Activated CD4-positive, CD25-positive, alpha-beta regulatory T cell (primary cell): Measurements from ENCODE around the gene TNS3.

Experiments
- DNase-seq, 4 experiments: peaks; one replicate each; lab custom pipeline; 2025; lab: John Stamatoyannopoulos, UW

TNS3 gene

DNA sequence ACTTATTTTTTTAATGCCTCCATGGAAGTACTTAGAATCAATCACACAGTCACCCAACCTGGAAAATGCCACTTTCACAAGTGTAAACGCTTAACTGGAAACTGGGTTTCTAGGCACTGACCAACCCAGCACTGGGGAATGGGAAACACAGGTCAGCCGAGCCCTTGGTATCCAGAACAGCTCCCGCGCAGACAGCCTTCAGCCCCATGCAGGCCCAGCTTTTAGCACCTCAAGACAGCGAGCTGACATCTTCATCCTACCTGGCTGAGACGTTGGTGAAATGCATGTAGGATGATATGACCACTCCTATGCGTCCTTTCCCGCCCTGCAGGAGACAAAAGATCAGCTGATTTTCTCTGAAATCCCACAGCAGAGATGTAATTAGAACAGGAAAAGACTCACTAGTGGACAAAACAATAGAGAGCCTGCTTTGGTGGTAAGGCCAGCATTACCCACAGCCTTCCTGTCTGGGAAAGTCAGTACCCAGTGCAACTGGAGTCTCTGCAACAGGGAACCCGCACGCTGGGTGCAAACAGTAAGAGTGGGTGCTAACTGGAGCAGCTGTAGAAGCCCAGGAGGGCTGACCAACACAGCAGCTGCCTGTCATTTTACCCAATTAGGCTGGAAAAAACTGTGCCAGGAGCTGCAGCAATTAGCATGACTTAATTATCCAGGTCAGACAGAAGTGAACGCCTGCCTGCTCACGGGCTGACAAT is 153.7 kb downstream of the TNS3 start:
- no peak for DNase-seq

DNA sequence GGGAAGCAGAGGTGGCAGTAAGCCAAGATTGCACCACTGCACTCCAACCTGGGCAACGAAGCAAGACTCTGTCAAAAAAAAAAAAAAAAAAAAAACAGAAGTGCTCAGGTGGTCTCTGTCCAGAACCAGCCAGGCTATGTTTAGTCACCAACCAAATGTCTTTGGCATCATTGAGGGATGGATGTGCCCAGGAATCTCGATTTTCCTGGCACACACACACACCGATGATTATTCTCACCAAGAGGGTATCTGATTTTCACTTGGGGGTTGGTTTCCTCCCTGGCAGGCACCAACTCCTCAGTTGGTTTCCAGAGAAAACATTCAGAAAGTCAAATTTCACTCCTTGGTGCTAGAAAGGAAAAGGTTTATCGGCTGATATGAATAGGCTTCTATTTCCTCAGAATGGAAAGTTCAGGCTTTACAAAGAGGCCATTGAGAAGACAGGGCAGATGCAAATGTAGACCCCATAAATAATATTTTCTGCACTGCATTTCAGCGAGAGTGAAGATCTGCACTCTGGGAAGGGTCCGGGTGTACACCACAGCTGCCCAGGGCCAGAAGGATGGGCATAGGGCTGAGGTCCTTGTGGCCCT is 154.8 kb downstream of the TNS3 start:
- no peak for DNase-seq

- DNase-seq: no peak
Measured at GRCh38 chr7:47424523-47424922, 157.4 kb downstream of the TNS3 start.

DNA sequence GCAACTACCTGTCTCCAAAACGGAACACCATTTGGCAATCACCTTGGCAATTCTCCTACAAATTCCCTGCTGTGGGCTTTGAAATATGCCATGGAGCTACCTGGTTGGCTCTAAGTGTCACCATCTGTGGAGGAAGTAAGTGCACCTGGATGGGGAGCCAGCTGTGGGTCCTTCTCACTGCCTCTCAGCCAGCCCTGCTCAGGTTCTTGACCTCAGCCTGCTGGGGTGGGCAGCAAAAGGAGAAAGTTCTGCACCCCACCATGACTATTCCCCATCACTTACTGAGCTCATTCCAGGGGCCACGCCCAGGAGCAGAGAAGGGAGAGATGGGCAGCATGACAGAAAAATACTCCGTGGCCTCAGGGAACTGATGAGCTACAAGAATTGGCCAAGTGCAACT is 158.7 kb downstream of the TNS3 start:
- no peak for DNase-seq

GRCh38 chr7:47422611-47423010 is 159.3 kb downstream of the TNS3 start:
- DNase-seq: no peak

DNA sequence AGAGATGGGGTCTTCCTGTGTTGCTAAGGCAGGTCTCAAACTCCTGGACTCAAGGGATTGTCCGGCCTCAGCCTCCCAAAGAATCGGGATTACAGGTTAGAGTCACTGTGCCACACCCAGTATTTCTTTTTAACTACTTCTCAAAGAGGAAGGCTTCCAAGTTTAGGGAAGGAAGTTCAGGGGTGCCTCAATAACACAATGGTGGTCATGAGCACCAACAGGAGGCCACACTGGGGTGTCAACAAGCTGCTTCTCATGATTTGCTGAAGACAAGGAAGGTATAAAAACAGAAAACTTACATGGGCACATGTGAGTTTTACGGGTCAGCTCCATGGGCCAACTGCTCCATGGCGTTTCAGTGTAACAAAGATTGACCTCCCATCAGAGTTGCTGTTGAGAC is 160.5 kb downstream of the TNS3 start:
- DNase-seq: no peak

GRCh38 chr7:47420122-47420780 is 161.7 kb downstream of the TNS3 start:
- DNase-seq: no peak

DNA sequence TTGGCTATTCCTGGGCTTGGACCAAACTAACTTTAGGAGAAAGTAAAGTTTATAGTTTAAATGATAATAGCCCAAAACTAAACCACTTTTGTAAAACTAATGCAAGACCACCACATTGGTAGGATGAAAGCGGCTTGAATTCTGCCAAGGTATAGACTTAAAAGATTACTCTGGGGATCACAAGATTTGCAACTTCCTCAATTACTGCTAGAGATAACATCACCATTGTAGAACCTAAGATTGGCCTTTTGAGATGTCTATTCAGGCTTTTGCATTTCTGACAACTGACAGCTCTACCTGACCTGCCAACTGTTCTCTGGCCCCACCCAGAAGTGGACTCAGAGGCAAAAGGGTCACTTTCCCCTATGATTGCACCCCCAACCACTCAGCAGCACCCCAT is 162.4 kb downstream of the TNS3 start:
- no peak for DNase-seq

GRCh38 chr7:47418601-47419309 is 163.2 kb downstream of the TNS3 start:
- DNase-seq: no peak

- DNase-seq: no peak
Measured at GRCh38 chr7:47416492-47417480, 165.1 kb downstream of the TNS3 start.

DNA sequence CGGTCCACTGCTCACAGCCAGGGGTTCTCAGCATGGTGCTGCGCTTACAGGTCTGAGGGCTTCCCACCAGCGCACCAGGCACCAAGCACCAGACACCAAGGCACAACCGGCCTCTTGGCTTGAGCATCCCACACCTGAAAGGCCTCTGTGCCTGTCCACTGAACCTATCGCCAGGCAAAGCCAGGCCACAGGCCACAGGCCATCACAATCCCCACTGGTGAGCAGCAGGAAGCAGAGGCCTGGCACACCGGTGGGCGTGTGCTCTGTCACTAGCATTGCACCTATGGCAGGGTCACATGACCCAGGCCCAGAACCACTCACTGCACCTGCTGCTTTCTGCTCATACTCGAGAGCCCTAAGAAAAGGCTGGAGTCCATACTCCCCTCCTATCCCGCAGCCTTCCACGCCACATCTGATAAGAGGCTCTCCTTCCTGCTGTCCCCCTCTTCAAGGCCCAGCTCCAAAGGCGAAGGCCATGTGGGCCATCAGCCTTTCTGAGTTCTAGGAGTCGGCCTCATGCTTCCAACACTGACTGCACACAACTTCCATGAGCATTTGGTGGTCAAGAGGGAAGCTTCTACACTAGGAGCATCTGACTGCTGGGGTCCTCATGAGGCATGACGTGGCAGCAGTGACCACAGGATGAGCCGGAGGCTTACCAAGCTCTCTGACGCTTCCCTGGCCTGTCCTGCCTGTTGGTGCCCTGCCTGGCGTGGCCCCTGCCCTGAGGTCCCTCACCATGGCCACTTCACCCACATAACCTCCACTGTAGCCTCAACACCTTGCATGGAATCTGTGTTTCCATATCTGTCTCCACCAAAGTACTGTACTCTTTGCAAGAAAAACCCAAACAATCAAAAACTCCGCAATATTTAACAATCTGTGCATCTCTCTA is 166.3 kb downstream of the TNS3 start:
- DNase-seq: no peak

DNA sequence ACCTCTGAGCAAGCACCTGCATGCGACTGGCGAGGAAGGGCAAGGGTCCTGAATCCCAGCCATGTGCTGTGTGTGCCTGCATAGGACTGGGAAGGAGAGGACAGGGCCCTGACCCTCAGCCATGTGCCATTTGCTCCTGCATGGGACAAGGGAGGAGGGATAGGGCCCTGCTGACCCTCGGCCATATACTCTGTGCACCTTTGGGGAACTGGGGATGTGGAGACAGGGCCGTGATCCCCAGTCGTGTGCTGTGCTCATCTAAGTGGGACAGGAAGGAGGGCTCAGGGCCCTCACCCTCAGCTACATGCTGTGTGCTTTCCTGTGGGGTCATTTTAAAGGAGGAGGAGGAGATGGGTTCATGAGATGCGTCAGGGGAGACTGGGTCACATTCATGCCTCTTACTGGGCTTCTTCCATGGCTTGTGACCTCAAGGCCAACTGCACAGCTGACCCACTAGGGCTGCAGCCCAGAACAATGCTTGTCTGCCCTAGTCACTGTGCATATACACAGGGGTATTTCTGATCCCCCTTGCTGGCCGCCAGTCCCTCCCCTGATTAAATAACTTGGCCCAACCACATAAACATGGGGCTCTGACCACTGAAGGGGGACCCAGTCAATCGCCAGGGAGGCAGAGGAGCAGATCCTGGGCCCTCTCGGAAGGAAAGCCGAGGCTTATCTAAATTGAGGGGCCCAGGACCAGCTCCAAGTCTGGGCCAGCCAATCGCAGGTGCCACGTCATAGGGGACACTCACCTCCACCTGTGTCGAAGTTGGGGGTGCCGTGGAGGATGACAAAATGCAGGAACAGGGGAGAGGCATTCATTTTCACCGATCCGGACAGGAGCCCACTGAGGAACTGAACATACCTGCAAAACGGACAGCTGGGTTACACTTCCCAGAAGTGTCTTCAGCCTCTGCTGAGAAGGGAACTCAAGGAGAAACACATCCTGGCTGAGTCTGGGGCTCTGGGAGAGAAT is 167.3 kb downstream of the TNS3 start:
- DNase-seq: no peak

DNA sequence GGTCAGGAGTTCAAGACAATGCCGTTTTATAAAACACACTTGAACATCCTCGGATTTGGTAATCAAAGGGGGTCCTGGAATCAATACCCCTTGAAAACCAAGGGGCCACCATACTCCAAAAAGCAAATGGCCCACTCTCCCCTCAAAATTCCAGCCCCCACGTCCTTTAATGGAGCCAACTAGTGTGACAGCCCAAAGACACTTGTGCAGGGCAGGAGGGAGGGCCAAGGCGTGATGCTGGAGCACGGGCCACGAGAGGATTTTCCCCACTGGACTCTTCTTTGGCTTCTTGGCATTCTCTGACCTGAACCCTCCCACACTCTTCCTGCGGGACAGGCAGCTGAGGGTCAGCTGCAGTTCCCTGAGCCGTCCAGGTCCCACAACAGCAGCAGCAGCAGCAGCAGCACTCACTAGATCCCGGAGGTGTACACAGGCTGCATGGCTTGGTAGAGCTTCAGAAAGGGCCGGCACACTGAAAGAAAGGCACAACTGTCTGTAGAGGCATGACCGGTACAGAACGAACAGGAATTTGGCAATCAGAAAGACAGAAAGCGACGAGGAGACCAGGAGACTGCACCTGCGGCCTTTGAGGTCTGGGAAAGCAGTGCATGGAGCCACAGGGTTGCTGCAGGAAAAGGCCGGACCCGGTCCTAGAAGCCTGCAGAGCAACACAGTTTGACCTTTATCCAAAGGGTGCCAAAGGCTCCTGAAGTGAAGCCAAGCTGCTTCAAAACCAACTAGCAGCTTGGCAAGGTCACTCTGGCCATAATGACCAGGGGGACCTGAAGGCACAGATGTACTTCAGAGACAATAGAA is 168.2 kb downstream of the TNS3 start:
- DNase-seq: no peak

DNA sequence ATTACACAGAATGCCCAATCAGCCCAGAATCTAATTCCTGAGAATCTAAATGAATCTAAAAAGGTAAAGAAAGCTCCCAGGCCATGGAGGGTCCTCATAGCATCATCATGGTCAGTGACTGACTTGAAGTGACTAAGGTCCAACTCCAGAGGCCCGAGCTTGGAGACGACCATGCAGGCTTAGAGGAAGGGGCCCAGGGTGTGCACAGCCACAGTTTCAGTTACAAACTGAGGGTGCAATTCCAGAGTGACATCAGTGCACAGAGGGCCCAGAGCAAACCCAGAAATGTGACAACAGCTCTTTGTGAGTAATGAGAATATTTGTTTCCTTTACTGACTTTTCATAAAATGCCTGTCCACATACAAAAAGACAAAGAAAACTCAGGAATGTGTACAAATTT is 170.0 kb downstream of the TNS3 start:
- no peak for DNase-seq

DNA sequence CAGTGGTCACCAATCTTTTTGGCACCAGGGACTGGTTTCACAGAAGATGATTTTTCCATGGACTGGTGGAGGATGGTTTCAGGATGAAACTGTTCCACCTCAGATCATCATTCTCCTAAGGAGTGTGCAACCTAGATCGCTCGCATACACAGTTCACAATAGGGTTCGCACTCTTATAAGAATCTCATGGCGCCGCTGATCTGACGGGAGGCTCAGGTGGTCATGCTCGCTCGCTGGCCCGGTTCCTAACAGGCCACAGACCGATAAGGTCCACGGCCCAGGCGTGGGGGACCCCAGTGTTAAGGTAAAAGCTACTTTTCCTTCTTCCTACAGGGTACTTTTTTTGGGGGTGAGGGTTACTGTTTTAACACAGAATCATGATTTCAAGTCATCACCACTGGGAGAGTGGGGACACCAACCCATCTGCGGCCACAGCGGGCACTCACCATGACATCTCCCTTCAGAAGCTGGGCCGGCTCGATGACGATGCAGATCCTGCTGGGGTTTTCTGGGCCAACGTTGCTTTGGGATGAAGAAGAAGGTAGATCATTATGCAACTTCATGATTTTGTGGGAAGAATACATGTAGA is 170.5 kb downstream of the TNS3 start:
- DNase-seq: no peak

DNA sequence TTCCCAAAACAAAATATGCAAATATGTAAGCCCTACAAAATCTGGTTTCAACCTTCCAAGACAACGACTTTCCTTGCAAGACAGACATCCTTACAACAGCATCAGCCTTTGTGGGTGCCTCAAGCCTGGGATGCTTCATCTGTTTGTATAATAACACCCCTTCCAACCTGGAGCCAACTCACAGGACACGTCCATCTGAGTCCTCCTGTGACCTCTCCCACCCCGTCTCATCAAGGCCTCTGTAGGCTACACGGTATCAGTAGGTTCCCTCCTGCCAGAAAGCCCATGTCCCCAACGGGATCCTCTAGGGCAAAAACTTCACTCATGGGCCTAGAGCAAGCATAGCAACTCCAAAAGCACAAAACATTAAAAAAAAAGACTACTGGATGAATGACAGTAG is 173.2 kb downstream of the TNS3 start:
- DNase-seq: no peak

DNA sequence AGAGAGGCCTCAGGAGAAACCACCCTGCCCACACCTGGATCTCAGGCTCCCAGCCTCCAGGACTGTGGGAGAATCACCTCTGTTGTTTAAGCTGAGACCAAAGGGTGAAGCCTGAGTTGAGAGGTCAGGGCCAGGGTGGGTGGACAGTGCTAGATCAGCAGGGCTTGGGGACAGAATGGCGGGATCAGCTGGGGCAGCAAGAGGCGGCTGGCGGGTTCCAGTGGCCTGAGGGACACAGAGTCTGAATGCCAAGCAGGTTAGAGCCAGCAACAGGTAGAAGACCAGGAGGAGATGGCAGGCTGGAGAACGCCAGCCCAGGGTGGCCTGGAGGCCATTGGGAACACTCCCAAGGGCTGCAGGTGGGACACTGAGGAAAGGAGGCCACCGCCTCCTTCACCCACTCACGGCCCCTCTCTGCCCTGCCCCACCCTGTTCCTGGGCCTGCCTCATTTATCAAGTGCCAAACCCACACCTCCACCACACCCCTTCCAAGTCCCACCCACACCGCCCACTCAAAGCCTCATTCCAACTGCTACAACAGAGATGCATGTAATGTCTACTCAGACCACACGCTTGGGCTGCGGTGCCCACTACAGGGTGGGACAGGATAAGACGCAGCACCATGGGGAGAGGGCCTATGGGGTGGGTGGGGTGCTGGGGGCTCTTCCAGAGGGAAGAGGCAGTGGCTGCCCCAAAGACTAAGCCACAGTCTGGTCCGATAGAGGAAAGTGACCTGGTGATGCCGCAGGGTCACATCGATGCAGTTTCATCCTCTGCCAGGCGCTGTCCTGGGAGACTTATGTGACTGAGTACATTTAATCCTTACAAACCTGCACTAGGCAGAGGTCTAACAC is 173.9 kb downstream of the TNS3 start:
- no peak for DNase-seq
